ENCODE data around the gene PCDHB11.
"Not testable (repeated sequence)": the region's sequence is repeated elsewhere in the genome, so short reads cannot be mapped to it uniquely, and the experiment has no call there.

Gene PCDHB11

GRCh38 chr5:141241496-141241895, 42.1 kb downstream of the PCDHB11 start:
- no peak for DNase-seq (ENCODE audit: low spot score)

- DNase-seq (ENCODE audit: low spot score) = peak; percentile 42
Observed at GRCh38 chr5:141245250-141245717, 45.9 kb downstream of the PCDHB11 start, which contains the start of gene PCDHB15. Gene PCDHB15 (plus strand): TSS chr5:141245395. CDS start chr5:141245579, 184 bp downstream.

- DNase-seq (ENCODE audit: low spot score) = not testable (repeated sequence)
Observed at GRCh38 chr5:141246971-141247370, 47.5 kb downstream of the PCDHB11 start.

GRCh38 chr5:141247434-141247833, 48.0 kb downstream of the PCDHB11 start:
- DNase-seq (ENCODE audit: low spot score) = not testable (repeated sequence)

- peak; percentile 46 for DNase-seq (ENCODE audit: low spot score)
Observed at GRCh38 chr5:141250576-141250975, 51.1 kb downstream of the PCDHB11 start.

All from RKO (cell line).